Myocyte (in vitro differentiated cells): ENCODE data around the gene NDFIP1. TPM values are rescaled to one million over a fixed set of nuclear protein-coding genes. Genes with fewer than 3 reads are reported as not detected.
"Not testable (repeated sequence)": the region's sequence is repeated elsewhere in the genome, so short reads cannot be mapped to it uniquely, and the experiment has no call there.

Source experiments
- DNase-seq: peaks from one replicate; pipeline ENCODE4 v3.0.0-alpha.2; 2012; ENCODE audit warnings: low read depth
- total RNA-seq: library from RNA; depleted of rRNA; stranded (reverse); fragments of >200 nt; gene quantifications from 2 replicates; pipeline ENCODE4 v1.2.3, GENCODE V29; 2014

NDFIP1 gene
- total RNA-seq, 1 donor from 2014 or later, result 59.8 TPM

- DNase-seq, result no peak
Observed at GRCh38 chr5:142183561-142183960, 75.0 kb downstream of the NDFIP1 start.

- no peak for DNase-seq
Observed at GRCh38 chr5:142184988-142185387, 76.4 kb downstream of the NDFIP1 start.

- no peak for DNase-seq
Observed at GRCh38 chr5:142186514-142186856, 77.9 kb downstream of the NDFIP1 start.

- no peak for DNase-seq
Observed at GRCh38 chr5:142186857-142187594, 78.4 kb downstream of the NDFIP1 start.

- DNase-seq, result not testable (repeated sequence)
Observed at GRCh38 chr5:142188691-142189090, 80.1 kb downstream of the NDFIP1 start.

GRCh38 chr5:142189813-142190212 is 81.2 kb downstream of the NDFIP1 start:
- no peak for DNase-seq

- DNase-seq, result no peak
Observed at GRCh38 chr5:142191776-142192175, 83.2 kb downstream of the NDFIP1 start.

- DNase-seq, result no peak
Observed at GRCh38 chr5:142192286-142193113, 83.9 kb downstream of the NDFIP1 start.

GRCh38 chr5:142193114-142193428 is 84.5 kb downstream of the NDFIP1 start:
- no peak for DNase-seq

GRCh38 chr5:142197098-142197497 is 88.5 kb downstream of the NDFIP1 start:
- DNase-seq, result no peak

- DNase-seq, result no peak
Observed at GRCh38 chr5:142197781-142198180, 89.2 kb downstream of the NDFIP1 start.

GRCh38 chr5:142199388-142199787 is 90.8 kb downstream of the NDFIP1 start:
- no peak for DNase-seq

- no peak for DNase-seq
Observed at GRCh38 chr5:142200387-142200786, 91.8 kb downstream of the NDFIP1 start.

GRCh38 chr5:142201471-142201887 is 92.9 kb downstream of the NDFIP1 start:
- peak; percentile 29 for DNase-seq

GRCh38 chr5:142202282-142202681 is 93.7 kb downstream of the NDFIP1 start:
- no peak for DNase-seq

Other genes starting within 250 kb of the NDFIP1 start
- 0.11 and 0.42 TPM in 2 replicates for gene PCDH1, start 230.4 kb upstream of the NDFIP1 start, total RNA-seq
- gene DELE1, start 184.9 kb upstream of the NDFIP1 start, total RNA-seq, result 65.0 and 71.5 TPM in 2 replicates
- gene PCDH12, start 150.6 kb upstream of the NDFIP1 start, total RNA-seq, result not detected in 2 replicates
- 100 and 127 TPM in 2 replicates for gene RNF14, start 139.7 kb upstream of the NDFIP1 start, total RNA-seq
- gene GNPDA1, start 95.8 kb upstream of the NDFIP1 start, total RNA-seq, result 65.5 and 98.3 TPM in 2 replicates
- gene SPRY4, start 216.2 kb downstream of the NDFIP1 start, total RNA-seq, result 11.6 and 13.1 TPM in 2 replicates